HEK293T (cell line): ENCODE results near the gene COL4A6.

Experiments
- CTCF ChIA-PET: fragments of 350-600 bp; formaldehyde crosslinking; extraction: SDS; loops from one replicate; lab custom pipeline; 2021; ENCODE audit warnings: antibody characterized with exemption, inconsistent platforms; lab: Yijun Ruan, JAX
- POLR2A ChIA-PET: fragments of 350-600 bp; formaldehyde crosslinking; extraction: SDS; loops from one replicate; lab custom pipeline; 2020; ENCODE audit warnings: antibody characterized with exemption, inconsistent platforms; lab: Yijun Ruan, JAX
- DNase-seq: peaks from one replicate; pipeline ENCODE4 v3.0.0; 2012; ENCODE audit warnings: mixed read lengths; ENCODE audit errors: extremely low spot score
- ARNT ChIP-seq: fragments of 450-650 bp; IDR thresholded peaks from 2 replicates; pipeline ENCODE4 v1.6.1; 2017; ENCODE audit warnings: mild to moderate bottlenecking
- BHLHE40 ChIP-seq: fragments of 450-650 bp; IDR thresholded peaks from 2 replicates; pipeline ENCODE4 v1.6.1; 2016; ENCODE audit warnings: mild to moderate bottlenecking, moderate library complexity, borderline replicate concordance
- CTBP1 ChIP-seq: fragments of 450-650 bp; IDR thresholded peaks from 2 replicates; pipeline ENCODE4 v1.6.1; 2016; ENCODE audit warnings: borderline replicate concordance
- ELF4 ChIP-seq: fragments of 450-650 bp; IDR thresholded peaks from 2 replicates; pipeline ENCODE4 v1.6.1; 2017; ENCODE audit warnings: antibody characterized with exemption
- FOXA1 ChIP-seq: fragments of 450-650 bp; IDR thresholded peaks from 2 replicates; pipeline ENCODE4 v1.6.1; 2016; ENCODE audit warnings: mild to moderate bottlenecking
- FOXK2 ChIP-seq: fragments of 450-650 bp; IDR thresholded peaks from 2 replicates; pipeline ENCODE4 v1.6.1; 2016; ENCODE audit warnings: mild to moderate bottlenecking
- FOXM1 ChIP-seq: fragments of 450-650 bp; IDR thresholded peaks from 2 replicates; pipeline ENCODE4 v1.6.1; 2017; ENCODE audit warnings: mild to moderate bottlenecking, borderline replicate concordance
- HDGF ChIP-seq: fragments of 450-650 bp; IDR thresholded peaks from 2 replicates; pipeline ENCODE4 v1.6.1; 2017; ENCODE audit warnings: antibody characterized with exemption, borderline replicate concordance
- L3MBTL2 ChIP-seq: fragments of 450-650 bp; conservative IDR thresholded peaks from 2 replicates; pipeline ENCODE4 v1.6.1; 2016; ENCODE audit warnings: mild to moderate bottlenecking
- LEF1 ChIP-seq: fragments of 450-650 bp; IDR thresholded peaks from 2 replicates; pipeline ENCODE4 v1.6.1; 2017; ENCODE audit warnings: mild to moderate bottlenecking, borderline replicate concordance
- NFRKB ChIP-seq: fragments of 450-650 bp; IDR thresholded peaks from 2 replicates; pipeline ENCODE4 v1.6.1; 2016; ENCODE audit warnings: mild to moderate bottlenecking, moderate library complexity
- PKNOX1 ChIP-seq: fragments of 450-650 bp; IDR thresholded peaks from 2 replicates; pipeline ENCODE4 v1.6.1; 2016
- SP1 ChIP-seq: fragments of 450-650 bp; IDR thresholded peaks from 2 replicates; pipeline ENCODE4 v1.6.1; 2017
- SUZ12 ChIP-seq: fragments of 450-650 bp; IDR thresholded peaks from 2 replicates; pipeline ENCODE4 v1.6.1; 2016; ENCODE audit warnings: mild to moderate bottlenecking
- TARDBP ChIP-seq: fragments of 450-650 bp; IDR thresholded peaks from 2 replicates; pipeline ENCODE4 v1.6.1; 2016
- ZNF384 ChIP-seq: fragments of 450-650 bp; IDR thresholded peaks from 2 replicates; pipeline ENCODE4 v1.6.1; 2016

Gene COL4A6

GRCh38 chrX:108415891-108416290, 22.3 kb downstream of the COL4A6 start:
- CTCF ChIA-PET = no interaction called here
- POLR2A ChIA-PET = no interaction called here
- no peak for DNase-seq
- TF ChIP-seq BHLHE40 (no peak), HDGF (no peak), LEF1 (no peak), FOXK2 (no peak), L3MBTL2 (no peak), SUZ12 (no peak)

- TF ChIP-seq FOXM1 (no peak), TARDBP (no peak)
- CTCF ChIA-PET = no interaction called here
- POLR2A ChIA-PET = no interaction called here
- no peak for DNase-seq
Observed at GRCh38 chrX:108415146-108415545, 23.1 kb downstream of the COL4A6 start.

GRCh38 chrX:108412783-108413182, 25.4 kb downstream of the COL4A6 start:
- CTCF ChIA-PET = no interaction called here
- no peak for DNase-seq
- POLR2A ChIA-PET = no interaction called here
- TF ChIP-seq L3MBTL2 = no peak
- TF ChIP-seq PKNOX1 = no peak
- TF ChIP-seq CTBP1 = no peak
- TF ChIP-seq LEF1 = no peak
- TF ChIP-seq NFRKB = no peak
- TF ChIP-seq SUZ12 = no peak
- TF ChIP-seq BHLHE40 = no peak
- TF ChIP-seq ELF4 = no peak
- no peak for TF ChIP-seq TARDBP
- no peak for TF ChIP-seq ZNF384
- no peak for TF ChIP-seq FOXK2

GRCh38 chrX:108399418-108400165, 38.6 kb downstream of the COL4A6 start:
- no peak for DNase-seq
- ChIA-PET POLR2A (no interaction called here), CTCF (no interaction called here)
- TF ChIP-seq PKNOX1 (no peak), L3MBTL2 (no peak), HDGF (no peak), CTBP1 (no peak), LEF1 (no peak), BHLHE40 (no peak), FOXA1 (no peak)

- ChIA-PET CTCF (no interaction called here), POLR2A (no interaction called here)
- DNase-seq = no peak
- TF ChIP-seq FOXK2 (no peak), ELF4 (no peak), CTBP1 (no peak), HDGF (no peak), TARDBP (no peak), L3MBTL2 (no peak), SUZ12 (no peak), ZNF384 (no peak)
Observed at GRCh38 chrX:108397627-108398391, 40.4 kb downstream of the COL4A6 start.

GRCh38 chrX:108396986-108397385, 41.2 kb downstream of the COL4A6 start:
- TF ChIP-seq FOXM1 (no peak), NFRKB (no peak), ELF4 (no peak), TARDBP (no peak), BHLHE40 (no peak), CTBP1 (no peak), SUZ12 (no peak), SP1 (no peak), FOXK2 (no peak), LEF1 (no peak), L3MBTL2 (no peak), ZNF384 (no peak), ARNT (no peak), FOXA1 (no peak), PKNOX1 (no peak)
- ChIA-PET CTCF (no interaction called here), POLR2A (no interaction called here)
- no peak for DNase-seq
